Stimulated activated CD8-positive, alpha-beta memory T cell treated with anti-CD3 and anti-CD28 coated beads, Interleukin-4, amount 100 ng/mL, for 1 hour (primary cell): ENCODE results near the gene B3GAT3.
"Not testable (repeated sequence)": the region's sequence is repeated elsewhere in the genome, so short reads cannot be mapped to it uniquely, and the experiment has no call there.

Source experiments
- DNase-seq, 2 donors: peaks; one replicate each; pipeline ENCODE4 v3.0.0-alpha.2; 2020; ENCODE audit warnings: low read depth in 2 of 2, low spot score in 1 of 2

The B3GAT3 gene

GRCh38 chr11:62621567-62622470 is at the start of gene B3GAT3:
Gene B3GAT3, minus strand, starts transcription at chr11:62621986. Its CDS starts 39 bp downstream, at chr11:62621947.
- DNase-seq = peak; percentile 94 to 95

- DNase-seq = no peak
Observed at GRCh38 chr11:62671236-62671607, 49.4 kb upstream of the B3GAT3 start.

GRCh38 chr11:62669420-62670161 is 47.8 kb upstream of the B3GAT3 start:
- DNase-seq = no peak

GRCh38 chr11:62667460-62667859 is 45.7 kb upstream of the B3GAT3 start:
- DNase-seq = no peak

- no peak for DNase-seq
Observed at GRCh38 chr11:62666259-62666926, 44.6 kb upstream of the B3GAT3 start.

GRCh38 chr11:62665599-62666258 is 43.9 kb upstream of the B3GAT3 start:
- peak; percentile 17 to 45 for DNase-seq

GRCh38 chr11:62665075-62665598 is 43.4 kb upstream of the B3GAT3 start, which contains the start of the genes C11orf98 and CSKMT:
Gene C11orf98, minus strand, starts transcription at chr11:62665210. Its CDS starts 41 bp downstream, at chr11:62665169.
Gene CSKMT, plus strand, starts transcription at chr11:62665312. Its CDS starts 568 bp downstream, at chr11:62665880.
- DNase-seq = peak; percentile 93 to 95

GRCh38 chr11:62664405-62665074 is 42.8 kb upstream of the B3GAT3 start:
- peak in 1 of 2 donors; percentile 21 for DNase-seq

- no peak for DNase-seq
Observed at GRCh38 chr11:62656796-62657429, 35.1 kb upstream of the B3GAT3 start.

GRCh38 chr11:62654297-62654696 is 32.5 kb upstream of the B3GAT3 start:
- DNase-seq = no peak

- DNase-seq = no peak
Observed at GRCh38 chr11:62652161-62653006, 30.6 kb upstream of the B3GAT3 start.

- not testable (repeated sequence) for DNase-seq
Observed at GRCh38 chr11:62650283-62650682, 28.5 kb upstream of the B3GAT3 start.

- no peak for DNase-seq
Observed at GRCh38 chr11:62649486-62649885, 27.7 kb upstream of the B3GAT3 start.

GRCh38 chr11:62648967-62649364 is 27.2 kb upstream of the B3GAT3 start:
- DNase-seq = no peak

- DNase-seq = no peak
Observed at GRCh38 chr11:62648185-62648966, 26.6 kb upstream of the B3GAT3 start.

- DNase-seq = no peak
Observed at GRCh38 chr11:62647609-62648005, 25.8 kb upstream of the B3GAT3 start.

GRCh38 chr11:62646825-62647608 is 25.2 kb upstream of the B3GAT3 start:
- DNase-seq = no peak
